ENCODE measurements around the gene IRGC. TPM values are rescaled to one million over a fixed set of nuclear protein-coding genes. Genes with fewer than 3 reads are reported as not detected.
A peak's percentile ranks its signal among the peaks of the same experiment; 100 is the strongest.

The IRGC gene
- total RNA-seq, 6 donors from 2014 or later = not detected

- TF ChIP-seq CTCF (IDR thresholded peaks at IDR 0.05) (no peak), EP300 (IDR thresholded peaks at IDR 0.05) (no peak), POLR2A (IDR thresholded peaks at IDR 0.05) (peak in 1 of 4 donors; percentile 10), POLR2AphosphoS5 (IDR thresholded peaks at IDR 0.05) (peak; percentile 33 to 43)
- no peak overlapping the region for H3K4me3 ChIP-seq
- 48 to 57% methylated on average over 11 to 16 of the region's 16 CpGs for WGBS, 2 donors
- no peaks in the 10 kb centered on the region for H3K27me3 ChIP-seq
- peak; percentile 47 to 93 for ATAC-seq (ENCODE audit: low FRiP score in 2 of 2)
- no peaks in the 10 kb centered on the region for H3K36me3 ChIP-seq
- peak in 1 of 2 donors; percentile 76 for DNase-seq
- no peaks in the 10 kb centered on the region for H3K9me3 ChIP-seq
- H3K27ac ChIP-seq = peak overlapping the region in 3 of 4 donors; percentile 19 to 61 (median 38)
- peaks cover 5 to 26% (median 20%) of the 10 kb centered on the region in 4 donors for H3K4me1 ChIP-seq
Measured at GRCh38 chr19:43765109-43765876, 49.4 kb downstream of the IRGC start.

- Histone ChIP-seq H3K36me3 (no peaks in the 10 kb centered on the region), H3K27me3 (no peaks in the 10 kb centered on the region), H3K27ac (peak overlapping the region in 2 of 4 donors; percentile 61 to 70), H3K4me1 (peaks cover 5 to 26% (median 20%) of the 10 kb centered on the region in 4 donors), H3K9me3 (no peaks in the 10 kb centered on the region), H3K4me3 (no peak overlapping the region)
- ATAC-seq (ENCODE audit: low FRiP score in 2 of 2) = no peak
- DNase-seq = no peak
- 69 to 81% methylated on average over 4 of the region's 4 CpGs for WGBS, 2 donors
- TF ChIP-seq POLR2A (IDR thresholded peaks at IDR 0.05) = no peak
- TF ChIP-seq EP300 (IDR thresholded peaks at IDR 0.05) = no peak
- TF ChIP-seq CTCF (IDR thresholded peaks at IDR 0.05) = no peak
- no peak for TF ChIP-seq POLR2AphosphoS5 (IDR thresholded peaks at IDR 0.05)
Measured at GRCh38 chr19:43766755-43767043, 50.8 kb downstream of the IRGC start.

GRCh38 chr19:43767316-43767715 is 51.4 kb downstream of the IRGC start:
- no peak for TF ChIP-seq CTCF (IDR thresholded peaks at IDR 0.05)
- no peak for TF ChIP-seq POLR2A (IDR thresholded peaks at IDR 0.05)
- no peak for TF ChIP-seq POLR2AphosphoS5 (IDR thresholded peaks at IDR 0.05)
- no peak for TF ChIP-seq EP300 (IDR thresholded peaks at IDR 0.05)

GRCh38 chr19:43767818-43768217 is 51.9 kb downstream of the IRGC start:
- ATAC-seq (ENCODE audit: low FRiP score in 2 of 2) (no peak), DNase-seq (no peak)
- no peaks in the 10 kb centered on the region for H3K27me3 ChIP-seq
- no peak for TF ChIP-seq POLR2A (IDR thresholded peaks at IDR 0.05)
- no peak for TF ChIP-seq EP300 (IDR thresholded peaks at IDR 0.05)
- no peak for TF ChIP-seq POLR2AphosphoS5 (IDR thresholded peaks at IDR 0.05)
- TF ChIP-seq CTCF (IDR thresholded peaks at IDR 0.05) = no peak
- H3K9me3 ChIP-seq = no peaks in the 10 kb centered on the region
- H3K4me1 ChIP-seq = peaks cover 5 to 26% (median 20%) of the 10 kb centered on the region in 4 donors
- H3K4me3 ChIP-seq = no peak overlapping the region
- peak overlapping the region in 1 of 4 donors; percentile 70 for H3K27ac ChIP-seq
- 71 to 100% methylated on average over 1 of the region's 1 CpG for WGBS, 2 donors
- H3K36me3 ChIP-seq = no peaks in the 10 kb centered on the region

More at GRCh38 chr19:43767316-43767715, 51.4 kb downstream of the IRGC start:
- peak overlapping the region in 1 of 4 donors; percentile 70 for H3K27ac ChIP-seq
- no peak overlapping the region for H3K4me3 ChIP-seq
- no peaks in the 10 kb centered on the region for H3K36me3 ChIP-seq
- DNase-seq (no peak), ATAC-seq (ENCODE audit: low FRiP score in 2 of 2) (no peak)
- 82% methylated on average over 6 to 7 of the region's 7 CpGs for WGBS, 2 donors
- no peaks in the 10 kb centered on the region for H3K9me3 ChIP-seq
- no peaks in the 10 kb centered on the region for H3K27me3 ChIP-seq
- peaks cover 5 to 26% (median 20%) of the 10 kb centered on the region in 4 donors for H3K4me1 ChIP-seq

Data from upper lobe of left lung (tissue), 6 donors.